HepG2 (cell line): ENCODE measurements around the gene MTMR3. TPM values are rescaled to one million over a fixed set of nuclear protein-coding genes. Genes with fewer than 3 reads are reported as not detected.

Experiments used
- ARID4A ChIP-seq: sonication (generic); formaldehyde crosslinking; IDR thresholded peaks from 2 replicates; pipeline ENCODE4 v1.5.0; 2020; ENCODE audit warnings: mild to moderate bottlenecking, missing genetic modification reagents, borderline replicate concordance
- CCAR2 ChIP-seq: fragments of 200-400 bp; formaldehyde crosslinking; optimal IDR thresholded peaks from 2 replicates; pipeline ENCODE3; 2018; ENCODE audit warnings: low read depth, mild to moderate bottlenecking, low read length, moderate library complexity
- CHD4 ChIP-seq: fragments of 200-600 bp; sonication (generic); IDR thresholded peaks from 2 replicates; pipeline ENCODE4 v1.7.0; 2017; ENCODE audit warnings: mild to moderate bottlenecking, low read length, borderline replicate concordance
- FOXA1 ChIP-seq, 2 experiments: fragments of 450-650 bp in 1 of 2; sonication (generic) in 1 of 2; formaldehyde crosslinking in 1 of 2; IDR thresholded peaks; 2 replicates each; pipeline versions ENCODE4 v1.4.0 to v1.6.1; 2016 to 2020; ENCODE audit warnings: missing genetic modification reagents in 1 of 2
- KLF13 ChIP-seq: sonication (generic); formaldehyde crosslinking; IDR thresholded peaks from 2 replicates; pipeline ENCODE4 v1.4.0; 2020; ENCODE audit warnings: mild to moderate bottlenecking, missing genetic modification reagents
- MZF1 ChIP-seq: sonication (generic); formaldehyde crosslinking; IDR thresholded peaks from 2 replicates; pipeline ENCODE4 v1.8.1; 2023; ENCODE audit warnings: mild to moderate bottlenecking, missing genetic modification reagents, borderline replicate concordance
- PATZ1 ChIP-seq: sonication (generic); formaldehyde crosslinking; IDR thresholded peaks from 2 replicates; pipeline ENCODE4 v1.4.0; 2020; ENCODE audit warnings: missing genetic modification reagents
- RAD21 ChIP-seq: fragments of 450-650 bp; formaldehyde crosslinking; IDR thresholded peaks from 2 replicates; pipeline ENCODE4 v1.5.0; 2020; ENCODE audit warnings: mild to moderate bottlenecking
- RARG ChIP-seq: sonication (generic); formaldehyde crosslinking; IDR thresholded peaks from 2 replicates; pipeline ENCODE4 v1.4.0; 2020; ENCODE audit warnings: low read depth, mild to moderate bottlenecking, missing genetic modification reagents
- RXRB ChIP-seq: IDR thresholded peaks from 2 replicates; pipeline ENCODE4 v1.6.1; 2016; ENCODE audit warnings: borderline replicate concordance, missing genetic modification reagents, missing compliant biosample characterization
- SAP130 ChIP-seq: IDR thresholded peaks from 2 replicates; pipeline ENCODE4 v1.6.1; 2016; ENCODE audit warnings: low read depth
- TEAD3 ChIP-seq: optimal IDR thresholded peaks from 2 replicates; pipeline ENCODE3; 2016; ENCODE audit warnings: borderline replicate concordance
- XRCC5 ChIP-seq: fragments of 200-400 bp; formaldehyde crosslinking; optimal IDR thresholded peaks from 2 replicates; pipeline ENCODE3; 2017; ENCODE audit warnings: mild to moderate bottlenecking, low read length
- ZIK1 ChIP-seq: sonication (generic); formaldehyde crosslinking; IDR thresholded peaks from 2 replicates; pipeline ENCODE4 v1.5.0; 2020; ENCODE audit warnings: mild to moderate bottlenecking, low read depth, missing genetic modification reagents, borderline replicate concordance
- ZNF383 ChIP-seq: sonication (generic); formaldehyde crosslinking; IDR thresholded peaks from 2 replicates; pipeline ENCODE4 v1.4.0; 2020; ENCODE audit warnings: missing genetic modification reagents, mild to moderate bottlenecking, borderline replicate concordance
- ZNF550 ChIP-seq: sonication (generic); formaldehyde crosslinking; IDR thresholded peaks from 2 replicates; pipeline ENCODE4 v1.4.0; 2020; ENCODE audit warnings: mild to moderate bottlenecking, missing genetic modification reagents, borderline replicate concordance
- ZNF605 ChIP-seq: sonication (generic); formaldehyde crosslinking; IDR thresholded peaks from 2 replicates; pipeline ENCODE4 v1.8.0; 2022; ENCODE audit warnings: mild to moderate bottlenecking, missing genetic modification reagents
- ZNF703 ChIP-seq: sonication (generic); formaldehyde crosslinking; IDR thresholded peaks from 2 replicates; pipeline ENCODE4 v1.5.1; 2020; ENCODE audit warnings: missing genetic modification reagents, mild to moderate bottlenecking, moderate library complexity, borderline replicate concordance
- ZNF747 ChIP-seq: sonication (generic); formaldehyde crosslinking; IDR thresholded peaks from 2 replicates; pipeline ENCODE4 v1.8.1; 2023; ENCODE audit warnings: missing genetic modification reagents, mild to moderate bottlenecking, borderline replicate concordance
- polyA plus RNA-seq, 8 experiments: library from polyadenylated mRNA; depleted of rRNA in 3 of 8; stranded (reverse) in 7 of 8; unstranded in 1 of 8; fragments of >200 nt; fragmentation: Illumina TruSeq in 4 of 8; extraction: Trizol in 4 of 8; gene quantifications; 2 replicates each; pipeline versions ENCODE4 v1.2.1 to v1.2.3, GENCODE V29; 2011 to 2016; ENCODE audit warnings: low read depth in 4 of 8, missing spikeins in 1 of 8, mixed read lengths in 1 of 8; ENCODE audit not compliant: insufficient read depth in 1 of 8
- total RNA-seq, 5 experiments: library from RNA; depleted of rRNA; stranded (reverse); fragments of >200 nt; fragmentation: Illumina TruSeq; extraction: Trizol; gene quantifications; 2 replicates each; pipeline ENCODE4 v1.2.3, GENCODE V29; 2016; ENCODE audit warnings: low read depth in 1 of 5
- TF ChIP-seq, protein P1 (sequence below): sonication (generic); formaldehyde crosslinking; IDR thresholded peaks from 2 replicates; pipeline ENCODE4 v1.4.0; 2020; ENCODE audit warnings: missing genetic modification reagents
- TF ChIP-seq, protein P2 (sequence below): sonication (generic); formaldehyde crosslinking; IDR thresholded peaks from 2 replicates; pipeline ENCODE4 v1.5.0; 2020; ENCODE audit warnings: mild to moderate bottlenecking, missing genetic modification reagents

MTMR3 gene
- total and polyA plus RNA-seq, 2 of the 13 experiments (the other 11 are each of a cell fraction or from before 2014, with no cell fraction given): 12.6 to 24.8 TPM

- TF ChIP-seq MZF1 (CRISPR knock-in tag) (no peak), RAD21 (CRISPR knock-in tag) (peak; percentile 84), FOXA1 (IDR thresholded peaks at IDR 0.05) (no peak), FOXA1 (CRISPR knock-in tag; IDR thresholded peaks at IDR 0.05) (no peak), SAP130 (CRISPR knock-in tag) (peak; percentile 30; the same call in 1 of the 2 replicates), RARG (CRISPR knock-in tag) (no peak), ZNF747 (CRISPR knock-in tag) (no peak), ZNF550 (no peak), ZNF383 (CRISPR knock-in tag) (no peak), CCAR2 (no peak), CHD4 (no peak), PATZ1 (no peak), ARID4A (CRISPR knock-in tag) (no peak), KLF13 (CRISPR knock-in tag) (no peak), RXRB (CRISPR knock-in tag) (0 out of 2 replicates have a peak, but pooled peaks have one; percentile 19), TEAD3 (CRISPR knock-in tag) (no peak), ZNF605 (no peak), ZIK1 (no peak), XRCC5 (peak; percentile 25), ZNF703 (CRISPR knock-in tag) (no peak)
- TF ChIP-seq, protein P1, sequence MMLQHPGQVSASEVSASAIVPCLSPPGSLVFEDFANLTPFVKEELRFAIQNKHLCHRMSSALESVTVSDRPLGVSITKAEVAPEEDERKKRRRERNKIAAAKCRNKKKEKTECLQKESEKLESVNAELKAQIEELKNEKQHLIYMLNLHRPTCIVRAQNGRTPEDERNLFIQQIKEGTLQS (CRISPR knock-in tag): no peak
- TF ChIP-seq, protein P2, sequence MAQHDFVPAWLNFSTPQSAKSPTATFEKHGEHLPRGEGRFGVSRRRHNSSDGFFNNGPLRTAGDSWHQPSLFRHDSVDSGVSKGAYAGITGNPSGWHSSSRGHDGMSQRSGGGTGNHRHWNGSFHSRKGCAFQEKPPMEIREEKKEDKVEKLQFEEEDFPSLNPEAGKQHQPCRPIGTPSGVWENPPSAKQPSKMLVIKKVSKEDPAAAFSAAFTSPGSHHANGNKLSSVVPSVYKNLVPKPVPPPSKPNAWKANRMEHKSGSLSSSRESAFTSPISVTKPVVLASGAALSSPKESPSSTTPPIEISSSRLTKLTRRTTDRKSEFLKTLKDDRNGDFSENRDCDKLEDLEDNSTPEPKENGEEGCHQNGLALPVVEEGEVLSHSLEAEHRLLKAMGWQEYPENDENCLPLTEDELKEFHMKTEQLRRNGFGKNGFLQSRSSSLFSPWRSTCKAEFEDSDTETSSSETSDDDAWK: no peak
These were observed 122.4 kb downstream of the MTMR3 start (continued) for GRCh38 chr22:30005213-30005857.
